Fibroblast of pulmonary artery (primary cell): ENCODE data around the gene KLK2.
A peak's percentile ranks its signal among the peaks of the same experiment; 100 is the strongest.

Experiments
- DNase-seq: peaks from one replicate; pipeline ENCODE4 v3.0.0-alpha.2; 2010; ENCODE audit warnings: low read depth
- H3K4me3 ChIP-seq: replicated peaks from 2 replicates; pipeline ENCODE4 v1.5.1; 2011; ENCODE audit warnings: low read depth, mild to moderate bottlenecking, control low read depth, low read length, moderate library complexity
- TF ChIP-seq, protein P1 (sequence below): IDR thresholded peaks from 2 replicates; pipeline ENCODE4 v1.5.1; 2011; ENCODE audit warnings: mild to moderate bottlenecking, control low read depth, low read length, inconsistent platforms; ENCODE audit errors: missing control alignments

KLK2 gene

DNA sequence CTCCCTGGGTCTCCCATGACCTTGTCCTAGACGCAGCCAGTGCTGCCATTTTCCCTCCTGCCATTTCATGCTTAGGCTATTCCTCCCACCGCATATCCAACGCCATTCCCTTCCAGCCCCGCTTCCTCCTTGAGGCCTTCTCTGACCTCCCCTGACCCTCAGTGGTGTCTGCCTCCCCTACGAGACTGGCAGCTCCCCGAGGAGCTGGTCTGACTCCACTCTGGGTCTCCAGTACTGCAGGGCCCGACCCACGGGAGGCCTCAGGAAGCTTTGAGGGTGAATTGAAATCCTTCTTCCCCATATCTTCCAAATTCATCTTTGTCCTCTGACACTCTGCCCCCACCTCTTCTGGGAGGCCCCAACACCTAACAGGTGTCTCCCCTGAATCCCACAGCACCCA is 40.6 kb upstream of the KLK2 start:
- TF ChIP-seq, protein P1, sequence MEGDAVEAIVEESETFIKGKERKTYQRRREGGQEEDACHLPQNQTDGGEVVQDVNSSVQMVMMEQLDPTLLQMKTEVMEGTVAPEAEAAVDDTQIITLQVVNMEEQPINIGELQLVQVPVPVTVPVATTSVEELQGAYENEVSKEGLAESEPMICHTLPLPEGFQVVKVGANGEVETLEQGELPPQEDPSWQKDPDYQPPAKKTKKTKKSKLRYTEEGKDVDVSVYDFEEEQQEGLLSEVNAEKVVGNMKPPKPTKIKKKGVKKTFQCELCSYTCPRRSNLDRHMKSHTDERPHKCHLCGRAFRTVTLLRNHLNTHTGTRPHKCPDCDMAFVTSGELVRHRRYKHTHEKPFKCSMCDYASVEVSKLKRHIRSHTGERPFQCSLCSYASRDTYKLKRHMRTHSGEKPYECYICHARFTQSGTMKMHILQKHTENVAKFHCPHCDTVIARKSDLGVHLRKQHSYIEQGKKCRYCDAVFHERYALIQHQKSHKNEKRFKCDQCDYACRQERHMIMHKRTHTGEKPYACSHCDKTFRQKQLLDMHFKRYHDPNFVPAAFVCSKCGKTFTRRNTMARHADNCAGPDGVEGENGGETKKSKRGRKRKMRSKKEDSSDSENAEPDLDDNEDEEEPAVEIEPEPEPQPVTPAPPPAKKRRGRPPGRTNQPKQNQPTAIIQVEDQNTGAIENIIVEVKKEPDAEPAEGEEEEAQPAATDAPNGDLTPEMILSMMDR: no peak
- DNase-seq: no peak
- H3K4me3 ChIP-seq: no peak overlapping the region

- no peak within 1 kb of the TSS for H3K4me3 ChIP-seq
- no peak for DNase-seq
- TF ChIP-seq, protein P1: no peak
Measured at GRCh38 chr19:50833117-50833801, 40.0 kb upstream of the KLK2 start, which contains the start of gene KLK15. Gene KLK15 (minus strand): TSS chr19:50833574. CDS start chr19:50831492, 2,082 bp downstream.

- H3K4me3 ChIP-seq: no peak overlapping the region
- DNase-seq: no peak
- TF ChIP-seq, protein P1: no peak
Measured at GRCh38 chr19:50833802-50834167, 39.5 kb upstream of the KLK2 start.

GRCh38 chr19:50835103-50835784 is 38.0 kb upstream of the KLK2 start:
- DNase-seq: peak; percentile 7
- H3K4me3 ChIP-seq: peak overlapping the region; percentile 64

DNA sequence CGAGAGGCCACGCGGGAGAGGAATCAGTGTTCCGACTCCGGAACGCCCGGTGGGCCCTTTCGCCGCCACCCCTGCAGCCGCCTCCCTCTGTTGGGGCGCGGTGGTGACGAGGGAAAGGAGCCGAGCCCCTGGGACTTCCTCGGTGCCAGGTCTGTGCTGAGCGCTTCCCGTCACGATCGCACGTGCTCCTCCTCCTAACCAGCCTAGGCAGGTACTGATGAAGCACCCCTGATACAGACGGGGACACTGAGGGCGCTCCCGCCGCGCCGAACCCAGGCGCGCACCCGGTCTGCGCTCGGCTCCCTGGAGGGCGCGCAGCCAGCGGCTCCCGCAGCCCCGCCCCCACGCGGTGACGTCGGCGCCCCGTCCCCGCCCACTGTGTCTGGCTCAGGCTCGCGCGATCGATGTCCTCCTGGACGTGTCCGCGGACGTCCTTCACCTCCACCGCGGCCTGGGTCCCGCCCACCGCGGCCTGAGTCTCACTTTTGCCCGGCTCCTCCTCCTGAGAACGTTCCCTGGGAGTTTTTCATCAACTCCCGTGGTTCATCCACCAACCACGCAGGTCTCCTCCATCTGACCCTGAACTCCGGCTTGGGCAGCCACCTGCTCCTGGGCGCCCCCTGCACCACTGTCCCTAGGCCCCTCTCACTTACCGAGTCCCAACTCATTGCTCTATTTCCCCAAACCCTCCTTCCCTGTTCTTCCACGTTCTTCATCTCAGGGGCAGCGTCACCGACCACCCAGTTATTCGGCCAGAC is 37.3 kb upstream of the KLK2 start:
- peak; percentile 61 for DNase-seq
- TF ChIP-seq, protein P1: no peak
- peak overlapping the region; percentile 64 for H3K4me3 ChIP-seq

More at GRCh38 chr19:50835103-50835784, 38.0 kb upstream of the KLK2 start:
- TF ChIP-seq, protein P1: no peak

GRCh38 chr19:50836543-50837195 is 36.6 kb upstream of the KLK2 start:
- TF ChIP-seq, protein P1: no peak
- H3K4me3 ChIP-seq: no peak overlapping the region

More at GRCh38 chr19:50836543-50837195, 36.6 kb upstream of the KLK2 start:
- DNase-seq: no peak
